Measurements from ENCODE around the gene SAMD4B.

DNA sequence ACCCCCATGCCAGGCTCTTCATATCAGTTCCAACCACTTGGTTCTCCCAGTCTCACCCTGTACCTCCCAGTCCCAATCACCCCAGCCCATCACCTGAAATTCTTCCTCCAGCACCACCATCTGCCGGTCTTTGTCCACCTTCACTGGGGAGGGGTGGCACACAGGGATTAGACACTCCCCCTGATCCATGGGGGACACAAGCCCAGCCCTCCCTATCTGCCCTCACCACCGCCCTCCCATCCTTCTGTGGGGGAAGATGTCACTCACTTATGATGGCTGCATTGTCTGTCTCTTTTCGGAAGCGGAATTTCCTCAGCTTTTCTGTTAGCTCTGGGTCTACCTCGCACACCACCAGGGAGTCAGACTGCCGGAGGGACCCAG, 7.1 kb upstream of the SAMD4B start:
- TF ChIP-seq, protein P1, sequence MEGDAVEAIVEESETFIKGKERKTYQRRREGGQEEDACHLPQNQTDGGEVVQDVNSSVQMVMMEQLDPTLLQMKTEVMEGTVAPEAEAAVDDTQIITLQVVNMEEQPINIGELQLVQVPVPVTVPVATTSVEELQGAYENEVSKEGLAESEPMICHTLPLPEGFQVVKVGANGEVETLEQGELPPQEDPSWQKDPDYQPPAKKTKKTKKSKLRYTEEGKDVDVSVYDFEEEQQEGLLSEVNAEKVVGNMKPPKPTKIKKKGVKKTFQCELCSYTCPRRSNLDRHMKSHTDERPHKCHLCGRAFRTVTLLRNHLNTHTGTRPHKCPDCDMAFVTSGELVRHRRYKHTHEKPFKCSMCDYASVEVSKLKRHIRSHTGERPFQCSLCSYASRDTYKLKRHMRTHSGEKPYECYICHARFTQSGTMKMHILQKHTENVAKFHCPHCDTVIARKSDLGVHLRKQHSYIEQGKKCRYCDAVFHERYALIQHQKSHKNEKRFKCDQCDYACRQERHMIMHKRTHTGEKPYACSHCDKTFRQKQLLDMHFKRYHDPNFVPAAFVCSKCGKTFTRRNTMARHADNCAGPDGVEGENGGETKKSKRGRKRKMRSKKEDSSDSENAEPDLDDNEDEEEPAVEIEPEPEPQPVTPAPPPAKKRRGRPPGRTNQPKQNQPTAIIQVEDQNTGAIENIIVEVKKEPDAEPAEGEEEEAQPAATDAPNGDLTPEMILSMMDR (IDR thresholded peaks at IDR 0.05): no peak
- TF ChIP-seq POLR2A (IDR thresholded peaks at IDR 0.05): no peak
